ENCODE data around the gene KIR3DL2. TPM values are rescaled to one million over a fixed set of nuclear protein-coding genes. Genes with fewer than 3 reads are reported as not detected.

The KIR3DL2 gene
- total and polyA plus RNA-seq, 2 experiments from 2014 or later, result not detected

DNA sequence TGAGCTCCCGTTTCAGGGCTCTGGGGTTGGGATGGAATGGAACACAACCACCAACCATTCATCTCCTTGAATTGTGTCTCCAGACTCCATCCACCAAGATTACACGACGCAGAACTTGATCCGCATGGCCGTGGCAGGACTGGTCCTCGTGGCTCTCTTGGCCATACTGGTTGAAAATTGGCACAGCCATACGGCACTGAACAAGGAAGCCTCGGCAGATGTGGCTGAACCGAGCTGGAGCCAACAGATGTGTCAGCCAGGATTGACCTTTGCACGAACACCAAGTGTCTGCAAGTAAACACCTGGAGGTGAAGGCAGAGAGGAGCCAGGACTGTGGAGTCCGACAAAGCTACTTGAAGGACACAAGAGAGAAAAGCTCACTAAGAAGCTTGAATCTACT lies 39.3 kb downstream of the KIR3DL2 start:
- Mint-ChIP-seq H3K36me3 (ENCODE audit: low read depth) (no peaks in the 10 kb centered on the region), H3K4me3 (no peak overlapping the region), H3K4me1 (peaks cover 13% of the 10 kb centered on the region; the same call in 2 of the 3 replicates), H3K27me3 (ENCODE audit: insufficient read depth, low read depth, poor library complexity) (peaks cover 6% of the 10 kb centered on the region), H3K27ac (no peak overlapping the region), H3K9me3 (peaks cover 19% of the 10 kb centered on the region)
- no peaks in the 10 kb centered on the region for H3K9me2 ChIP-seq (ENCODE audit: insufficient read depth)
- H3F3A ChIP-seq (replicated peaks; ENCODE audit: low read depth), result peaks cover 4% of the 10 kb centered on the region; the same call in 1 of the 2 replicates
- no peaks in the 10 kb centered on the region for H4K20me1 ChIP-seq (replicated peaks; ENCODE audit: insufficient read depth)
- ATAC-seq (no peak), DNase-seq (ENCODE audit: low spot score) (no peak)
- no peaks in the 10 kb centered on the region for H3K27me3 ChIP-seq (ENCODE audit: insufficient read depth)
- peaks cover 4% of the 10 kb centered on the region; the same call in 1 of the 2 replicates for H3K4me1 ChIP-seq (ENCODE audit: insufficient read depth)
- TF ChIP-seq ZNF331 (CRISPR knock-in tag; IDR thresholded peaks at IDR 0.05; ENCODE audit: low read depth) (no peak), STAT1 (IDR thresholded peaks at IDR 0.05; ENCODE audit: unreplicated experiment) (no peak), EZH2phosphoT487 (IDR thresholded peaks at IDR 0.05; ENCODE audit: unreplicated experiment) (no peak), POLR2AphosphoS5 (IDR thresholded peaks at IDR 0.05; ENCODE audit: low read depth) (no peak), NANOG (IDR thresholded peaks at IDR 0.05; ENCODE audit: borderline replicate concordance) (no peak), CREB1 (CRISPR knock-in tag; IDR thresholded peaks at IDR 0.05; ENCODE audit: low read depth) (no peak), ZNF114 (CRISPR knock-in tag; IDR thresholded peaks at IDR 0.05) (no peak), JUNB (IDR thresholded peaks at IDR 0.05; ENCODE audit: unreplicated experiment) (no peak), EZH2 (IDR thresholded peaks at IDR 0.05; ENCODE audit: low read depth, unreplicated experiment) (no peak)
- TF ChIP-seq, protein P1, sequence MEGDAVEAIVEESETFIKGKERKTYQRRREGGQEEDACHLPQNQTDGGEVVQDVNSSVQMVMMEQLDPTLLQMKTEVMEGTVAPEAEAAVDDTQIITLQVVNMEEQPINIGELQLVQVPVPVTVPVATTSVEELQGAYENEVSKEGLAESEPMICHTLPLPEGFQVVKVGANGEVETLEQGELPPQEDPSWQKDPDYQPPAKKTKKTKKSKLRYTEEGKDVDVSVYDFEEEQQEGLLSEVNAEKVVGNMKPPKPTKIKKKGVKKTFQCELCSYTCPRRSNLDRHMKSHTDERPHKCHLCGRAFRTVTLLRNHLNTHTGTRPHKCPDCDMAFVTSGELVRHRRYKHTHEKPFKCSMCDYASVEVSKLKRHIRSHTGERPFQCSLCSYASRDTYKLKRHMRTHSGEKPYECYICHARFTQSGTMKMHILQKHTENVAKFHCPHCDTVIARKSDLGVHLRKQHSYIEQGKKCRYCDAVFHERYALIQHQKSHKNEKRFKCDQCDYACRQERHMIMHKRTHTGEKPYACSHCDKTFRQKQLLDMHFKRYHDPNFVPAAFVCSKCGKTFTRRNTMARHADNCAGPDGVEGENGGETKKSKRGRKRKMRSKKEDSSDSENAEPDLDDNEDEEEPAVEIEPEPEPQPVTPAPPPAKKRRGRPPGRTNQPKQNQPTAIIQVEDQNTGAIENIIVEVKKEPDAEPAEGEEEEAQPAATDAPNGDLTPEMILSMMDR (conservative IDR thresholded peaks at IDR 0.05; ENCODE audit: low read depth in 2 of 2), result no peak
- TF ChIP-seq, protein P2, sequence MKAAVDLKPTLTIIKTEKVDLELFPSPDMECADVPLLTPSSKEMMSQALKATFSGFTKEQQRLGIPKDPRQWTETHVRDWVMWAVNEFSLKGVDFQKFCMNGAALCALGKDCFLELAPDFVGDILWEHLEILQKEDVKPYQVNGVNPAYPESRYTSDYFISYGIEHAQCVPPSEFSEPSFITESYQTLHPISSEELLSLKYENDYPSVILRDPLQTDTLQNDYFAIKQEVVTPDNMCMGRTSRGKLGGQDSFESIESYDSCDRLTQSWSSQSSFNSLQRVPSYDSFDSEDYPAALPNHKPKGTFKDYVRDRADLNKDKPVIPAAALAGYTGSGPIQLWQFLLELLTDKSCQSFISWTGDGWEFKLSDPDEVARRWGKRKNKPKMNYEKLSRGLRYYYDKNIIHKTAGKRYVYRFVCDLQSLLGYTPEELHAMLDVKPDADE (IDR thresholded peaks at IDR 0.05), result no peak
- TF ChIP-seq, protein P3, sequence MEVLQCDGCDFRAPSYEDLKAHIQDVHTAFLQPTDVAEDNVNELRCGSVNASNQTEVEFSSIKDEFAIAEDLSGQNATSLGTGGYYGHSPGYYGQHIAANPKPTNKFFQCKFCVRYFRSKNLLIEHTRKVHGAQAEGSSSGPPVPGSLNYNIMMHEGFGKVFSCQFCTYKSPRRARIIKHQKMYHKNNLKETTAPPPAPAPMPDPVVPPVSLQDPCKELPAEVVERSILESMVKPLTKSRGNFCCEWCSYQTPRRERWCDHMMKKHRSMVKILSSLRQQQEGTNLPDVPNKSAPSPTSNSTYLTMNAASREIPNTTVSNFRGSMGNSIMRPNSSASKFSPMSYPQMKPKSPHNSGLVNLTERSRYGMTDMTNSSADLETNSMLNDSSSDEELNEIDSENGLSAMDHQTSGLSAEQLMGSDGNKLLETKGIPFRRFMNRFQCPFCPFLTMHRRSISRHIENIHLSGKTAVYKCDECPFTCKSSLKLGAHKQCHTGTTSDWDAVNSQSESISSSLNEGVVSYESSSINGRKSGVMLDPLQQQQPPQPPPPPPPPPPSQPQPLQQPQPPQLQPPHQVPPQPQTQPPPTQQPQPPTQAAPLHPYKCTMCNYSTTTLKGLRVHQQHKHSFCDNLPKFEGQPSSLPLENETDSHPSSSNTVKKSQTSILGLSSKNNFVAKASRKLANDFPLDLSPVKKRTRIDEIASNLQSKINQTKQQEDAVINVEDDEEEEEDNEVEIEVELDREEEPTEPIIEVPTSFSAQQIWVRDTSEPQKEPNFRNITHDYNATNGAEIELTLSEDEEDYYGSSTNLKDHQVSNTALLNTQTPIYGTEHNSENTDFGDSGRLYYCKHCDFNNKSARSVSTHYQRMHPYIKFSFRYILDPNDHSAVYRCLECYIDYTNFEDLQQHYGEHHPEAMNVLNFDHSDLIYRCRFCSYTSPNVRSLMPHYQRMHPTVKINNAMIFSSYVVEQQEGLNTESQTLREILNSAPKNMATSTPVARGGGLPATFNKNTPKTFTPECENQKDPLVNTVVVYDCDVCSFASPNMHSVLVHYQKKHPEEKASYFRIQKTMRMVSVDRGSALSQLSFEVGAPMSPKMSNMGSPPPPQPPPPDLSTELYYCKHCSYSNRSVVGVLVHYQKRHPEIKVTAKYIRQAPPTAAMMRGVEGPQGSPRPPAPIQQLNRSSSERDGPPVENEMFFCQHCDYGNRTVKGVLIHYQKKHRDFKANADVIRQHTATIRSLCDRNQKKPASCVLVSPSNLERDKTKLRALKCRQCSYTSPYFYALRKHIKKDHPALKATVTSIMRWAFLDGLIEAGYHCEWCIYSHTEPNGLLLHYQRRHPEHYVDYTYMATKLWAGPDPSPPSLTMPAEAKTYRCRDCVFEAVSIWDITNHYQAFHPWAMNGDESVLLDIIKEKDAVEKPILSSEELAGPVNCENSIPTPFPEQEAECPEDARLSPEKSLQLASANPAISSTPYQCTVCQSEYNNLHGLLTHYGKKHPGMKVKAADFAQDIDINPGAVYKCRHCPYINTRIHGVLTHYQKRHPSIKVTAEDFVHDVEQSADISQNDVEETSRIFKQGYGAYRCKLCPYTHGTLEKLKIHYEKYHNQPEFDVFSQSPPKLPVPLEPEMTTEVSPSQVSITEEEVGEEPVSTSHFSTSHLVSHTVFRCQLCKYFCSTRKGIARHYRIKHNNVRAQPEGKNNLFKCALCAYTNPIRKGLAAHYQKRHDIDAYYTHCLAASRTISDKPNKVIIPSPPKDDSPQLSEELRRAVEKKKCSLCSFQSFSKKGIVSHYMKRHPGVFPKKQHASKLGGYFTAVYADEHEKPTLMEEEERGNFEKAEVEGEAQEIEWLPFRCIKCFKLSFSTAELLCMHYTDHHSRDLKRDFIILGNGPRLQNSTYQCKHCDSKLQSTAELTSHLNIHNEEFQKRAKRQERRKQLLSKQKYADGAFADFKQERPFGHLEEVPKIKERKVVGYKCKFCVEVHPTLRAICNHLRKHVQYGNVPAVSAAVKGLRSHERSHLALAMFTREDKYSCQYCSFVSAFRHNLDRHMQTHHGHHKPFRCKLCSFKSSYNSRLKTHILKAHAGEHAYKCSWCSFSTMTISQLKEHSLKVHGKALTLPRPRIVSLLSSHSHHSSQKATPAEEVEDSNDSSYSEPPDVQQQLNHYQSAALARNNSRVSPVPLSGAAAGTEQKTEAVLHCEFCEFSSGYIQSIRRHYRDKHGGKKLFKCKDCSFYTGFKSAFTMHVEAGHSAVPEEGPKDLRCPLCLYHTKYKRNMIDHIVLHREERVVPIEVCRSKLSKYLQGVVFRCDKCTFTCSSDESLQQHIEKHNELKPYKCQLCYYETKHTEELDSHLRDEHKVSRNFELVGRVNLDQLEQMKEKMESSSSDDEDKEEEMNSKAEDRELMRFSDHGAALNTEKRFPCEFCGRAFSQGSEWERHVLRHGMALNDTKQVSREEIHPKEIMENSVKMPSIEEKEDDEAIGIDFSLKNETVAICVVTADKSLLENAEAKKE (CRISPR knock-in tag; IDR thresholded peaks at IDR 0.05), result no peak
- TF ChIP-seq, protein P4, sequence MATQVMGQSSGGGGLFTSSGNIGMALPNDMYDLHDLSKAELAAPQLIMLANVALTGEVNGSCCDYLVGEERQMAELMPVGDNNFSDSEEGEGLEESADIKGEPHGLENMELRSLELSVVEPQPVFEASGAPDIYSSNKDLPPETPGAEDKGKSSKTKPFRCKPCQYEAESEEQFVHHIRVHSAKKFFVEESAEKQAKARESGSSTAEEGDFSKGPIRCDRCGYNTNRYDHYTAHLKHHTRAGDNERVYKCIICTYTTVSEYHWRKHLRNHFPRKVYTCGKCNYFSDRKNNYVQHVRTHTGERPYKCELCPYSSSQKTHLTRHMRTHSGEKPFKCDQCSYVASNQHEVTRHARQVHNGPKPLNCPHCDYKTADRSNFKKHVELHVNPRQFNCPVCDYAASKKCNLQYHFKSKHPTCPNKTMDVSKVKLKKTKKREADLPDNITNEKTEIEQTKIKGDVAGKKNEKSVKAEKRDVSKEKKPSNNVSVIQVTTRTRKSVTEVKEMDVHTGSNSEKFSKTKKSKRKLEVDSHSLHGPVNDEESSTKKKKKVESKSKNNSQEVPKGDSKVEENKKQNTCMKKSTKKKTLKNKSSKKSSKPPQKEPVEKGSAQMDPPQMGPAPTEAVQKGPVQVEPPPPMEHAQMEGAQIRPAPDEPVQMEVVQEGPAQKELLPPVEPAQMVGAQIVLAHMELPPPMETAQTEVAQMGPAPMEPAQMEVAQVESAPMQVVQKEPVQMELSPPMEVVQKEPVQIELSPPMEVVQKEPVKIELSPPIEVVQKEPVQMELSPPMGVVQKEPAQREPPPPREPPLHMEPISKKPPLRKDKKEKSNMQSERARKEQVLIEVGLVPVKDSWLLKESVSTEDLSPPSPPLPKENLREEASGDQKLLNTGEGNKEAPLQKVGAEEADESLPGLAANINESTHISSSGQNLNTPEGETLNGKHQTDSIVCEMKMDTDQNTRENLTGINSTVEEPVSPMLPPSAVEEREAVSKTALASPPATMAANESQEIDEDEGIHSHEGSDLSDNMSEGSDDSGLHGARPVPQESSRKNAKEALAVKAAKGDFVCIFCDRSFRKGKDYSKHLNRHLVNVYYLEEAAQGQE (IDR thresholded peaks at IDR 0.05; ENCODE audit: unreplicated experiment), result no peak
- H3K27ac ChIP-seq (ENCODE audit: low read depth), result no peak overlapping the region
- no peaks in the 10 kb centered on the region for H3K79me2 ChIP-seq (replicated peaks; ENCODE audit: insufficient read depth)
- H3K4me2 ChIP-seq, result no peak overlapping the region
- H2AFZ ChIP-seq, result no peak overlapping the region
- no peak overlapping the region for H3K4me3 ChIP-seq
- no peaks in the 10 kb centered on the region for H3K36me3 ChIP-seq (ENCODE audit: insufficient read depth)
